Ishikawa (cell line): ENCODE data around the gene MRRF.

Experiments used
- CEBPB ChIP-seq: IDR thresholded peaks from 2 replicates; pipeline ENCODE4 v1.6.1; 2012
- EGR1 ChIP-seq: IDR thresholded peaks from 2 replicates; pipeline ENCODE4 v1.6.1; 2012
- EP300 ChIP-seq: IDR thresholded peaks from 2 replicates; pipeline ENCODE4 v1.6.1; 2012; ENCODE audit warnings: borderline replicate concordance
- FOXM1 ChIP-seq: IDR thresholded peaks from 2 replicates; pipeline ENCODE4 v1.6.1; 2012; ENCODE audit warnings: low read depth, borderline replicate concordance
- NFIC ChIP-seq: IDR thresholded peaks from 2 replicates; pipeline ENCODE4 v1.6.1; 2012
- RAD21 ChIP-seq: IDR thresholded peaks from 2 replicates; pipeline ENCODE4 v1.6.1; 2012; ENCODE audit warnings: low read depth
- TAF1 ChIP-seq: IDR thresholded peaks from 2 replicates; pipeline ENCODE4 v1.6.1; 2012; ENCODE audit warnings: low read depth, mild to moderate bottlenecking
- TCF12 ChIP-seq: IDR thresholded peaks from 2 replicates; pipeline ENCODE4 v1.6.1; 2012; ENCODE audit warnings: low read depth
- TEAD4 ChIP-seq: IDR thresholded peaks from 2 replicates; pipeline ENCODE4 v1.6.1; 2012
- YY1 ChIP-seq: IDR thresholded peaks from 2 replicates; pipeline ENCODE4 v1.6.1; 2012; ENCODE audit warnings: low read depth
- ZBTB7A ChIP-seq: IDR thresholded peaks from 2 replicates; pipeline ENCODE4 v1.6.1; 2012; ENCODE audit warnings: low read depth
- TF ChIP-seq, protein P1 (sequence below): IDR thresholded peaks from 2 replicates; pipeline ENCODE4 v1.6.1; 2012; ENCODE audit warnings: low read depth, mild to moderate bottlenecking
- TF ChIP-seq, protein P2 (sequence below): IDR thresholded peaks from 2 replicates; pipeline ENCODE4 v1.6.1; 2012
- TF ChIP-seq, protein P3 (sequence below): IDR thresholded peaks from 2 replicates; pipeline ENCODE4 v1.6.1; 2012

DNA sequence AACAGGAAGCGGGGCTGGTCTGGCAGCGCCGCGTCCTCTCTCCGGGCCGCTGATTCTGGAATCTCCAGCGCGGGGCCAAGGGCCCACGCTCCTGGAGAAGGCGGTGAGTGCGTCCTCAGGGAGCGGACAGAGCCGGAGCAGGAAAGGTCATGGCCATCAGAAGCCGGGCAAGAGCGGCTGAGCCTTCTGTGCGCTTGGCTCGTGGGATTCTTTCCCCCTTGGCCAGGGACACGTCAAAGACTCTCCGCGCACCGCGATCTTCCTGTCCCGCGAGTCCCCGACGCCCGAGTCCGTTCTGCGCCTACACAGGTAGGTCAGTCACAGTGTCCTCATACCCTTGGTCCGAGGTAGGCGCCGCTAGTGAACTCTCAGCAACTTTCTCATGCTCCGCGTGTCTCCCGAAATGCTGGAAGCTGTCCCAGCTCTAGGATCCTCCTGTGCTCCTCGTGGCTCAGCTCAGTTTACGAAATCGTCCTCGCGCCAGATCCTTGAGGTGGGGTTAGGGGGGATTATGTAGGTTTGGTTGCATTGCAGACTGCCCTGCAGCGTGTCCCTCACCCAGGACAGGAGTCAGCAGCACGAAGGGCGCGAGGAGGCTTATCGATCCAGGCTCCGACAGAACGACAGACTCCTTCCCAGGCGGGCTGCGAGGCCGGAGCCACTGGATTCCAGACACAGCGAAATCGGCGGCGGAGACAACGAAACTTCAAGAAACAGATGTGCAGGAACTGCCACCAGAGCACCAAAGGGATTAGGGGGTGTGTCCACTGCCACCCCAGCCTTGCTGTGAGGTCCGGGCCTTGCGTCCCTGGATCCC lies 44.6 kb upstream of the MRRF start:
- no peak for TF ChIP-seq YY1
- TF ChIP-seq CEBPB, result no peak
- TF ChIP-seq EP300, result no peak
- TF ChIP-seq RAD21, result no peak
- TF ChIP-seq FOXM1, result no peak
- TF ChIP-seq EGR1, result no peak
- TF ChIP-seq, protein P1, sequence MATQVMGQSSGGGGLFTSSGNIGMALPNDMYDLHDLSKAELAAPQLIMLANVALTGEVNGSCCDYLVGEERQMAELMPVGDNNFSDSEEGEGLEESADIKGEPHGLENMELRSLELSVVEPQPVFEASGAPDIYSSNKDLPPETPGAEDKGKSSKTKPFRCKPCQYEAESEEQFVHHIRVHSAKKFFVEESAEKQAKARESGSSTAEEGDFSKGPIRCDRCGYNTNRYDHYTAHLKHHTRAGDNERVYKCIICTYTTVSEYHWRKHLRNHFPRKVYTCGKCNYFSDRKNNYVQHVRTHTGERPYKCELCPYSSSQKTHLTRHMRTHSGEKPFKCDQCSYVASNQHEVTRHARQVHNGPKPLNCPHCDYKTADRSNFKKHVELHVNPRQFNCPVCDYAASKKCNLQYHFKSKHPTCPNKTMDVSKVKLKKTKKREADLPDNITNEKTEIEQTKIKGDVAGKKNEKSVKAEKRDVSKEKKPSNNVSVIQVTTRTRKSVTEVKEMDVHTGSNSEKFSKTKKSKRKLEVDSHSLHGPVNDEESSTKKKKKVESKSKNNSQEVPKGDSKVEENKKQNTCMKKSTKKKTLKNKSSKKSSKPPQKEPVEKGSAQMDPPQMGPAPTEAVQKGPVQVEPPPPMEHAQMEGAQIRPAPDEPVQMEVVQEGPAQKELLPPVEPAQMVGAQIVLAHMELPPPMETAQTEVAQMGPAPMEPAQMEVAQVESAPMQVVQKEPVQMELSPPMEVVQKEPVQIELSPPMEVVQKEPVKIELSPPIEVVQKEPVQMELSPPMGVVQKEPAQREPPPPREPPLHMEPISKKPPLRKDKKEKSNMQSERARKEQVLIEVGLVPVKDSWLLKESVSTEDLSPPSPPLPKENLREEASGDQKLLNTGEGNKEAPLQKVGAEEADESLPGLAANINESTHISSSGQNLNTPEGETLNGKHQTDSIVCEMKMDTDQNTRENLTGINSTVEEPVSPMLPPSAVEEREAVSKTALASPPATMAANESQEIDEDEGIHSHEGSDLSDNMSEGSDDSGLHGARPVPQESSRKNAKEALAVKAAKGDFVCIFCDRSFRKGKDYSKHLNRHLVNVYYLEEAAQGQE, result no peak
- TF ChIP-seq, protein P2, sequence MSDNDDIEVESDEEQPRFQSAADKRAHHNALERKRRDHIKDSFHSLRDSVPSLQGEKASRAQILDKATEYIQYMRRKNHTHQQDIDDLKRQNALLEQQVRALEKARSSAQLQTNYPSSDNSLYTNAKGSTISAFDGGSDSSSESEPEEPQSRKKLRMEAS, result no peak
- no peak for TF ChIP-seq TAF1
- no peak for TF ChIP-seq NFIC
- no peak for TF ChIP-seq ZBTB7A
- no peak for TF ChIP-seq TEAD4
- TF ChIP-seq, protein P3, sequence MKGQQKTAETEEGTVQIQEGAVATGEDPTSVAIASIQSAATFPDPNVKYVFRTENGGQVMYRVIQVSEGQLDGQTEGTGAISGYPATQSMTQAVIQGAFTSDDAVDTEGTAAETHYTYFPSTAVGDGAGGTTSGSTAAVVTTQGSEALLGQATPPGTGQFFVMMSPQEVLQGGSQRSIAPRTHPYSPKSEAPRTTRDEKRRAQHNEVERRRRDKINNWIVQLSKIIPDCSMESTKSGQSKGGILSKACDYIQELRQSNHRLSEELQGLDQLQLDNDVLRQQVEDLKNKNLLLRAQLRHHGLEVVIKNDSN, result no peak
- no peak for TF ChIP-seq TCF12
